GM13977 (cell line): ENCODE results near the gene QKI.

ENCODE experiments used
- DNase-seq: peaks from one replicate; pipeline ENCODE4 v3.0.0; 2012; ENCODE audit warnings: low spot score
- in situ Hi-C: fragments of 300-500 bp; cut with MboI; formaldehyde crosslinking; loops from one replicate; pipeline ENCODE4 v1.12.0; 2022; ENCODE audit warnings: low sequenced_read_pairs, low pct_unique_long_range_greater_than_20kb, mixed read lengths, inconsistent platforms; ENCODE audit not compliant: unreplicated experiment
- TF ChIP-seq, protein P1 (sequence below): IDR thresholded peaks from 2 replicates; pipeline ENCODE4 v1.5.1; 2012; ENCODE audit warnings: mild to moderate bottlenecking, control low read depth; ENCODE audit not compliant: insufficient read depth; ENCODE audit errors: extremely low read depth, missing control alignments

Gene QKI

DNA sequence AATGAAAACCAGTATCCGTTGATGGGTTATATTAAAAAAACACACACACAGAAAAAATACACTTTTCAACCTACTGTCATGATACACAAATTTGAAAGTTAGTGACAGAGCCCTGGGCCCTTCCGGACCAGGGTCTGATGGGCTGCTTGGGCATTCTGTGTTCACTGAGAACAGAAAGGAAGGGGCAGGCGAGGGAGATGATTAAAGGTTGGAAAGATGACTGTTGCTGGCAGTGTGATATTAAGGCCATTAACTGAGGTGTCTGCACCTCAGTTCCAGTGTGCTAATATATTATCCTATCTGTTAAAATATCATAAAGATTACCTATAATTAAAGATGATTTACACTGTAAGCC lies 18.7 kb upstream of the QKI start:
- in situ Hi-C loops, result no loop called here
- no peak for DNase-seq
- TF ChIP-seq, protein P1, sequence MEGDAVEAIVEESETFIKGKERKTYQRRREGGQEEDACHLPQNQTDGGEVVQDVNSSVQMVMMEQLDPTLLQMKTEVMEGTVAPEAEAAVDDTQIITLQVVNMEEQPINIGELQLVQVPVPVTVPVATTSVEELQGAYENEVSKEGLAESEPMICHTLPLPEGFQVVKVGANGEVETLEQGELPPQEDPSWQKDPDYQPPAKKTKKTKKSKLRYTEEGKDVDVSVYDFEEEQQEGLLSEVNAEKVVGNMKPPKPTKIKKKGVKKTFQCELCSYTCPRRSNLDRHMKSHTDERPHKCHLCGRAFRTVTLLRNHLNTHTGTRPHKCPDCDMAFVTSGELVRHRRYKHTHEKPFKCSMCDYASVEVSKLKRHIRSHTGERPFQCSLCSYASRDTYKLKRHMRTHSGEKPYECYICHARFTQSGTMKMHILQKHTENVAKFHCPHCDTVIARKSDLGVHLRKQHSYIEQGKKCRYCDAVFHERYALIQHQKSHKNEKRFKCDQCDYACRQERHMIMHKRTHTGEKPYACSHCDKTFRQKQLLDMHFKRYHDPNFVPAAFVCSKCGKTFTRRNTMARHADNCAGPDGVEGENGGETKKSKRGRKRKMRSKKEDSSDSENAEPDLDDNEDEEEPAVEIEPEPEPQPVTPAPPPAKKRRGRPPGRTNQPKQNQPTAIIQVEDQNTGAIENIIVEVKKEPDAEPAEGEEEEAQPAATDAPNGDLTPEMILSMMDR, result no peak

DNA sequence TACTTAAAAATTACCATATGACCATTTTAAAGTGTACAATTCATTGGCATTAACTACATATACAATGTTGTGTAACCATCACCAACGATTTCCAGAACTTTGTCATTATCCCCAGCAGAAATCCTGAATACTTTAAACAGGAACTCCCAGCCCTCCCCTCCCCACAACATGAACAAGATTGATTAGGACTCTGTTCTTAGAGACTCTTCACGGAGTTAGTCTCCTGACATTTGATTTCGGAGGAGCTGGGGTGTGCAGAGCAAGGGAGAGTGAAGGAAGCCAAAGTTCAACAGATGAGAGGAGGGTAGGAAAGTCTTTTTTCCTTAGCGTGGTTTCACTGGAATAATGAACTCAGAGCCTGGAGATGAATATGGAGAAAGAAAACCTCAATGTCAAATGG lies 17.2 kb upstream of the QKI start:
- in situ Hi-C loops, result no loop called here
- TF ChIP-seq, protein P1, result no peak

DNA sequence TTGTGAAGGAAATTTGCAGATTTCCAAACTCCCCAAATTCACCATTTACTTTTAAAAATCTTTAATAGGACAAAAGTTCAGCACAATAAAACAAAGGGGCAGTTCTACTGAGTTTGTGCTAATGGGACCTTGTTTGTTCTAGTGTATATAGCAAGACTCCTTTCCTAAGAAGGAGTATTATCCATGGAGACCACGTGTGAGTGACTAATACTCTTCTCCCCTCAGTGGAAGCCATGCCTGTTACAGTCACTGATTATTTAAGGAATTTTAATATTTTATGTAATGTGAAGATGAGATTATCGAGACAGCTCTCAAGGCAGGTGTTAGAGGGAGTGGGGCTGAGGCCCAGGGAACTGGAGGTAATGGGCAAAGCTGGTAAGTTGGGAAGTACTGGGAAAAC lies 16.4 kb upstream of the QKI start:
- DNase-seq, result no peak
- in situ Hi-C loops, result no loop called here
- TF ChIP-seq, protein P1, result no peak

More for the DNA sequence above, 17.2 kb upstream of the QKI start:
- DNase-seq, result no peak

DNA sequence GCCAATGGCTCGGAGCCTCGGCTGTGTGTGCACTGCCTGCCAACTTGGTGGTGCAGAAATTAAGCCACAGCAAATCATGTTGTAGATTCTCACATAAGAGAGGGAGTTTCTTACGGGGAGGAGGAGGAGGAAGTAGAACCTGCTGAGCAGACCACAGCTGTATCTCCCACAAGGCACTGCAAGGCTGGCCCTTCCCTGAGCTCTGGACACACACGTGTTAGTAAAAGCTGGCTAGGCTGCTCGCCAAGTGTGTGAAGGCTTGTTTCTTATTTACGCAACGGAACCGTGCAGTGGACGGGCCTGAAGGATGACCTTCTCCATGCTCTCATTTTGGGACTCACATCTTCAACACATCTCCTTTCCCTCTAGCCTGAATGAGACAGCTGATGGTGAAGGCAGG lies 15.7 kb upstream of the QKI start:
- TF ChIP-seq, protein P1, result no peak
- in situ Hi-C loops, result no loop called here
- DNase-seq, result no peak

DNA sequence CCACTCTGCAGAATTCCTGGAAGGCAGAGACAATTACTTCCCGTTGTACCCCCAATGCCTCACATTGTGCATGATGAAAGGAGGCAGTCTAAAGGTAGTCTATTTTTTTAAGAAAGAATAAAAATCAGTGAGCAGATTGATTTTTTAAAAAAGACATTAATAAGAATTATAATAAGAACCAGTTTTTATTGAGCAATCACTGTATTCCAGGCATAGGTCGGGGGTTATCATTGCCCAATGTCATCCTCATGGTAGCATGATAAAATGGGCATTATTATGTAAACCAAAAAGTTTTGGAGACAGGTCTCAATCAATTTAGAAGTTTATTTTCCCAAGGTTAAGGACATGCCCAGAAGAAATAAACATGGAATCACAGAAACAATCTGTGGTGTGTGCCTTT lies 14.0 kb upstream of the QKI start:
- in situ Hi-C loops, result no loop called here
- TF ChIP-seq, protein P1, result no peak
- DNase-seq, result no peak

DNA sequence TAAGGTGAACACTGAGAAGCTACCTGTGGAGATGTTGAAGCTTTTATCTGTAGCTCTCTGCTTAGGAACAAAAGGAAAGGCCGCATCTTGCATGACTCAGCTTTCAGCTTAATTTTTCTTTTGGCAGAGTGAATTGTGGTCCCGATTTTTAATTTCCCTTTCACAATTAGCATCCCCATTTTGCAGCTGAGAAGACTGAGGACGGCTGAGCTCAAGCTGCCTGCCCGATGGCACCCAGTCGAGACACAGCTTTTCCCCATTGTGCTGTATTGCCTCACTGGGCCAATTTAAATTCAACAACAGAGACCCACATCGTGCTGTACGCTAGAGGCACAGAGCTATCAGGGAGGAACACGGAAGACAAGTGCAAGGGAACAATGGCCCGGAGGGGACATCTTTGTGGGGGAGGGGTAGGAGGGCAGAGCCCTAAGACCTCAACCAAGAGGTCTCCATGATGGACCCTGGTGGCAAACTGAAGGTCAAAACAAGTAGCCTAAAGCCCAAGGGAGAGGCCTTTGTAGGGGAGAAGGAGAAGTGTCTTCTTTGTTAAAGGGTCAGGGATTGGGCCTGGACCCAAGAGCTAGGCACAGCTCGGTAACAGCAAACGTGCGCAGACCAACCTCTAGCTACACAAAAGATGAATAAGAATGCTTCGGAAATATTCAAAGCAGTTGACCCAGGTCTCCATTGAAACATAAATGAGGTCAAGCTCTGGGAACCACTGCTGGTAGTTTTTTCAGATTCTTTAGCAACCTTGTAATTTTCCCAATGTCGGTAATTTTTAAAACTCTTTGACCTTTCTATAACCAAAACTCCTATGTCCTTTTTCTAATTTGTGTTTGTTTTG lies 13.3 kb upstream of the QKI start:
- in situ Hi-C loops, result no loop called here
- TF ChIP-seq, protein P1, result no peak

More for the DNA sequence above, 13.3 kb upstream of the QKI start:
- no peak for DNase-seq
